AG09319 (cell line): ENCODE data around the gene ADPRM.

ENCODE experiments used
- DNase-seq: peaks from one replicate; pipeline ENCODE4 v3.0.0-alpha.2; 2010; ENCODE audit warnings: low read depth; ENCODE audit errors: extremely low read depth
- CTCF ChIP-seq: IDR thresholded peaks from 2 replicates; pipeline ENCODE4 v1.5.1; 2011; ENCODE audit warnings: low read depth, mild to moderate bottlenecking, inconsistent platforms, low read length, moderate library complexity

Gene ADPRM

DNA sequence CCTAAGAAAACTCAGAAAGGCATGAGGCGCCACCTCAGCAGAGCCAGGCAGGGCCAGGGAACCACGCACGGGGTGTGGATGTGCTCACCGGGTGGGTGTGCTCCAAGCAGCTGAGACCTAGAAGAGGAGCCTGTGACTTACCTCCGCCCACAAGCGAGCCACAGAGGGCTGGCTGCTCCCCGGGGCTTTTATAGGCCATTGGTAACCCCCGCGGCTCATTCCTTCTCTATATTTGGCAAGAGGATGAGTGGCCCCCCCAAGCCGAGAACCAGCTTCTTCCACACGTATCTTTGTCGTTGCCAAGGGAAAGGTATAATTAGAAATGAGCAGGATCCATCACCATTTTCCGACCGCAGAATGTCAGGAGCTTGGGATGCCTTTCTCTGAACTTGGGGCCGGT, 40.2 kb upstream of the ADPRM start, which contains the start of gene MYH3:
TSS of gene MYH3 (minus strand) at position 162 of the 400 bp plus-strand sequence. CDS start 2,245 bp downstream, outside the sequence.
- no peak for TF ChIP-seq CTCF
- no peak for DNase-seq

- no peak for TF ChIP-seq CTCF
- no peak for DNase-seq
These were observed 39.5 kb upstream of the ADPRM start for GRCh38 chr17:10657879-10658278.

DNA sequence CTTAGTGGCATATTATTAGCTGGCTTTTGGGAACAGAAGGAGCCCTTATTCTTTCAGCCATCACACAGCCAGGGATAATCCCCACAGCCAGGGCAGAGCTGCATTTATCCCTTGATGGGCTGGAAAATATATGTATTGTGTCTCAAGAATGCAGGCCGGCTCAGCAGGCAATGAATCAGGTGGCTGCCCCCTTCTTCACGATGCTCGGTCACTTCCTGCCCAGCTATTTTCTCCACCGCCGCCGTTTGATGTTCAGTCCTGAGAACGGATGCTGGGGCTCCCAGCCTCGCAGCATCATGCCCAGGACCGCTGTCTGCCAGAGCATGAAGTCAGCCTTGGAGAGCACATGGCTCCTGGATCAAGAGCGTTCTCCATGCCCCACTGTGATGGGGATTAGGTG, 36.0 kb upstream of the ADPRM start:
- DNase-seq: no peak
- no peak for TF ChIP-seq CTCF

- no peak for TF ChIP-seq CTCF
These were observed 34.2 kb upstream of the ADPRM start for GRCh38 chr17:10663231-10663630.

DNA sequence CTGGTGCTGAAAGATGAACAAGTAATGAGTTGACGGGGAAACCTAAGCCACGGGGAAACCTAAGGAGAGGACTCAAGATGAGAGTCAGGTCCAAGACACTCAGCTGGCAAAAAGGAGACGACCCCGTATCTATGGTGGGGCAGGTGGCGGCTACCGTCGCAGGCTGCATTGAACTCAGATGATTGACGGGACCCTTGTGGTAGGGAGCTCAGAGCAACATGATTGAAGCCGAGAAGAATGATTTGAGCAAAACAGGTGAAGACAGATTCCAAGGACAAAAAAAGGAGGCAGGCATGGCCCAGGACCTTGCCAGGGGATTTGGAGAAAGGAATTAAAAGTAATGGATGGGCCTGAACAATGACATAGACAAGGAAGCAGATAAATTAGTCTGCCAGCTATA, 32.8 kb upstream of the ADPRM start:
- no peak for DNase-seq
- TF ChIP-seq CTCF: no peak

More at GRCh38 chr17:10663231-10663630, 34.2 kb upstream of the ADPRM start:
- no peak for DNase-seq

DNA sequence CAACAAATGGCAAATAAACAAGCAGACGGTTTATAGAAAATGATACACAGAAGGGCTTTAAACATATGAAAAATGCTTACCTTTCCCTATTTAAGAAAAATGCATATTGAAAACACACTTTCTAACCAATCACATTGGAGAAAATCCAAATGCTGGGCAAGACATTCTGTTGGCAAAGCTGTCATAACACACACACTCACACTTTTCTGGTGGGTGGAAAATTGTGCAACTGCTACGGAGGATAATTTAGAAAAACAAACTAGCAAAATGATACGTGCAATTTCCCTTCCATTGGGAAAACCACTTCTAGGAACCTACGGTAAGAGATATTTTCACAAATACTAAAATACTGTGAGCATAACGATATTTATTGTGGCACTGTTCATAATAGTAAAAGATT, 30.5 kb upstream of the ADPRM start:
- no peak for TF ChIP-seq CTCF
- DNase-seq: no peak

DNA sequence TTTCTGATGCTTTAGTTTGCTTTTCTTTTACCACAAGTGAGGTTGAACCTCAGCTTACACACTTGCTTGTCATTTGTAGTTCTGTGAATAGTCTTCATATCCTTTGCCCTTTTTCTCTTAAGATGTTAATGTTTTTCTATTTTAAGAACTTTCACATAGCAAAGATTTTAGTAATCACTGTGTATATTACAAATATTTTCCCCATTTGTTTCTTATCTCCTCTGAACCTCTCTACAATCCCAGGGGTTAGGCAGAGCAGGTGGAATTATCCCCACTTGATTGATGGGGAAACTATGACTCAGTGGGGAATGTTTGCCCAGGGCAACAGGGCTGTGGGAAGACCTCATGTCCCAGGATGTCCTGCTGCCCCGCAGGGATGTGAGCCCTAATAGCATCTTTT, 28.6 kb upstream of the ADPRM start:
- no peak for TF ChIP-seq CTCF
- no peak for DNase-seq
